CD4-positive, alpha-beta T cell treated with Interleukin-4 for 4 hours (primary cell): ENCODE results near the gene TTC3.

Source experiments
- DNase-seq: peaks from one replicate; pipeline ENCODE4 v3.0.0-alpha.2; 2020

The TTC3 gene

DNA sequence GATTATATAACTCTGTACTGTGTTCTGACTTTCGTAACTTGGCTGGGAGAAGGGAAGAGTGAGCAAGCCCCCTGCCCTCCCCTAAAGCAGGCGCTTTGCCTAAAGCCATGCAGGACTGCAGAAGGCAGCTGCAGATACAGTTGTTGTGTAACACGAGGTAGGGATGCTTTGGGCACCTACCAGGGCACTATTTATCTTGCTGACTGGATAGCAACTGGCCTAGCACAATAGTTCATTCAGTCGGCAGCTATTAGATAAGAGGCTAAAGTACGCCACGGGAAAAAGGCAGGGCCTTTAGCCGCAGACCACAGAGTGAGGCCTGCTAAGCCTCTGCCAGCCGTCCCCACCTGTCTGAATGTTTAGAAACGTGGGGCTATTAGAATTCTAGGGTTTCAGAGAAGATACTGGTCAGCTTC, 80.9 kb downstream of the TTC3 start:
- no peak for DNase-seq

DNA sequence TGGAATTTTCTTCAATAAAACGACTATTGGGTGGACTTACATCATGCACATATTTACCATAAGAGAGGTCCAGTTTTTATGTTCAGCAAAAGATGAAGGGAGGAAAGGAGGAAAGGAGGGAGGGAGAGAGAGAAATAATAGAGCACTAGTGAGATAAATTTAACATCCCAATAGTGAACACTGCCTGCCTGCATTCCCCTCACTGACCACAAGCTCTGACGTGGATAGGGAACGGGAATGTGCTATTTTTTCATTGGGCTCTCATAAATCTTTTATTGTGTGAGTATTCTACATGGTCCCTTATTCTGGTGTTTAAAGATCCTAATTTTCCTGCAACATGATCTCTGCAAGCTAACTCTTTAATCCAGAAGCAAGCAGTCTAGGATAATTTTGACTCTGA, 82.1 kb downstream of the TTC3 start:
- DNase-seq, result no peak

DNA sequence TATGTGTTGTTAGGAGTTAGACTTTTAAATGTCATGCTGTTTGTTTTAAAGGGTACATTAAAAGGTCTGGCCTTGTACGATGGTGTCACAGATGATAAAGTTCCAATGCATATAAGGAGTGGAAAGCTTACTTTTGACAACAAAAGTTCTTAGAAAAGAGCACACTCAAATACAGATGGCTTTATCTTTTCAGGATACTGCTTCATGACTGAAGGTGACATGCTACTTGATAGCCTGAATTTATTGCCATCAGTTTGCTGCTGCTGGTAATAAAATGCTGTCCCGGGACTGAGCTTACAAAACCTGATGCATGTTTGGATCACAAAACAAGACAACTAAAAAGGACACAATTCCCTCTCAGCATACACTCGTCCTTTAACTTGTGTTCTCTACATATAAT, 84.9 kb downstream of the TTC3 start:
- no peak for DNase-seq

DNA sequence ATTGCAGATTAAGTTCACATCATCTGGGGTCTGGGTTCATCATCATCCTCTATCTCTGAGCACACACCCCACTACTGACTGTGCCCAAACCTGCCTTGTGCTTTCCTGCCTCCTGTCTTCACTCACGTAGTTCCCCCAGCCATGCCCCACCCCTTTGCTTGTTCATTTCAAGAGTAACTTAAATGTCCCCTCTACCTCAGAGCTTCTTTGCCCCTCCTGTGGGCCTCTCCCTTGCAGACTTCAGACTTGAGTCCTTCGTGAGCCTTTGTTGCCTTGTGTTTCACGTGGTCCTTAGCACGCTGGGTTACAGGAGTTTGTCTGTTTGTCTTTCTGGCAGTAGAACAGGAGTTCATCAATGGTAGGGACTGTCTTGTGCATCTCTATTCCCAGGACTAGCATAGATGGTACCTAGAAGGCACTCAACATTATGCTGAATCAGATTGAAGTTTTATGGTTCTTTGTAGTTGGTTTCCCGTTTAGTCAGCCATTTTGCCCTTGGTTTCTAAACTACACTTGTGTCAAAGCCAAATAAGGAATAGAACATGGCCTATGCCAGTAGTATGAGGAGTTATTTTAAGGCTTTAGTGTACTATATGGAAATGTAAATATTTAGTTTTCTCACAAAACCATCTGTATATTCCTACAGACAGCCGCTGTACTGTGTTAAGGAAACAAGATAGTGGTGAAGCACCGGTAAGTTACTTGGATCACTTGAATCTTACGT, 86.2 kb downstream of the TTC3 start:
- DNase-seq, result no peak

DNA sequence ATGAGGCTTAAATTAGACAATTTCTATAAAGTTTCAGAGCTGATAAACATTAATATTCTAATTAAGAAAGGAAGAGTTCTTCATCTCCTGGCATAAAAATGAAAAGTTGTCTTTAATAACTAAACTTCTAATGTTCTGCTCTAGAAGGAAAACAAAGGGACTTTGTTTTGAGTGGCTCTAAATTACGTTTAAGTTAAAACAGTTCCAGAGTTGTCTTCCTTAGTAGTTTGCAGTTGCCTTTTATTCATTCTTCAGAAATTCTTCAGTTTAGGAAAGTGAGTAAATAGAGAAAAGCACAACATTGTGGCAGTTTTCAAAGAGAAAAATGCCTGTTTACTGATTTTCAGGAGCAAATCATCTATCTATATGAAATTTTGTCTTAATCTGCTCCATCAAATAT, 86.9 kb downstream of the TTC3 start:
- DNase-seq, result no peak

DNA sequence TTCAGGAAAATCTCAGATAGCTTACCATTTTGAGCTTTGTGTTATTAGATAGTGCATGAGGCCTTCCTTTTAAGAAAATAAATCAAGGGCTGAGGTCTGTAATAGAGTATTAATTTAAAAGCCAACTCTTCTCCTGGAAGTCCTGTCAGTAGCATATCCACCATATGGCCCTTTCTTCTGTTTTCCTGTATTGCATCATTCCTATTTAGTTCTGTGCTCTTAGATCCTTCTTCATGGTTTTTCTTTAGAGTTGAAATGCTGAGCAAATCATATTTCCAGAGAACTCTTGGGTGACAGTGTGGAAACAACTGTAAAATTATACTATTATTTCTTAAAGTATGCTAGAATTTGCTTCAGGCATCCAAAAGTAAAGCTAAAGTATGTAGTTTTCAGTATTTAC, 91.7 kb downstream of the TTC3 start:
- no peak for DNase-seq

DNA sequence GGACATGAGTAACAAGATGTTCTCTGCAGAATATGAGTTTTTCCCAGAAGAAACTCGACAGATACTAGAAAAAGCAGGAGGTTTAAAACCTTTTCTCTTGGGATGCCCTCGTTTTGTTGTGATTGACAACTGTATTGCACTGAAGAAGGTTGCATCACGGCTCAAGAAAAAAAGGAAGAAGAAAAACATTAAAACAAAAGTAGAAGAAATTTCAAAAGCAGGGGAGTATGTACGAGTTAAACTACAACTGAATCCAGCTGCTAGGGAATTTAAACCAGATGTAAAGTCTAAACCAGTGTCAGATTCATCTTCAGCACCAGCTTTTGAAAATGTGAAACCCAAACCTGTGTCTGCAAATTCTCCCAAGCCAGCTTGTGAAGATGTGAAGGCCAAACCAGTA, 92.5 kb downstream of the TTC3 start:
- DNase-seq, result no peak

DNA sequence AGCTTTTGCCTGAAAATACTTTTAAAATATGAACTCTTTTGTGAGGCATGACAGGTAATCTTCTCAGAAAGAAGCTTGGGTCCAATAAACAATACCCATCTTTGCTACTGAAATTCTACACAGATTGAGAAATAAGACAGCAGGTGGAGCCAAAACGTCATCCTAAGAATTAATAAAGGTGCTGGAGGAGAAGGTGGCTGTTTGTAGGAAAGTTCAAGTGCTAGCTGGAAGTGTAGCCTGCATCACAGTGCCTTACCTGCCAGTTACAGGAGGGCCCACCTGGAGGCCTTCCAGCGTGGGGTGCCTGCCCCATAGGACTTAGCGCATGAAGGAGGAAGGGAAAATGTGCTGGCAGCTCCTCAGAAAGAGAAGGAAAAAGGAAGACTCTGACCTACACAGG, 93.7 kb downstream of the TTC3 start:
- no peak for DNase-seq

DNA sequence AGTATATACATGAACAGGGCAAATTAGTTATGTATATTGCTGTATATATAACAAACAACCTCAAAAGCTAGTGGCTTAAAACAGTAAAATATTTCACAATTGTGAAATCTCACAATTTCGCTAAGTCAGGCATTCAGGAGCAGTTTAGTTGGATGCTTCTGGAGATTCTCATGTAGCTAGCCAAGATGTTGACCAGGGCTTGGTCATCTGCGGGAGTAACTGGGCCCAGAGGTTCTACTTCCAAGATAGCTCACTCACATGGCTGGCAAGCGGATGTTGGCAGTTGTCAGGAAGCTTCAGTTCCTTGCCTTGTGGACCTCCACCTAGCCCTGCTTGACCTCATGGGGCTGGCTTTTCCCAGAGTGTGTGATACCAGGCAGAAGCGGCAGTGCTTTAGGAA, 95.6 kb downstream of the TTC3 start:
- no peak for DNase-seq

DNA sequence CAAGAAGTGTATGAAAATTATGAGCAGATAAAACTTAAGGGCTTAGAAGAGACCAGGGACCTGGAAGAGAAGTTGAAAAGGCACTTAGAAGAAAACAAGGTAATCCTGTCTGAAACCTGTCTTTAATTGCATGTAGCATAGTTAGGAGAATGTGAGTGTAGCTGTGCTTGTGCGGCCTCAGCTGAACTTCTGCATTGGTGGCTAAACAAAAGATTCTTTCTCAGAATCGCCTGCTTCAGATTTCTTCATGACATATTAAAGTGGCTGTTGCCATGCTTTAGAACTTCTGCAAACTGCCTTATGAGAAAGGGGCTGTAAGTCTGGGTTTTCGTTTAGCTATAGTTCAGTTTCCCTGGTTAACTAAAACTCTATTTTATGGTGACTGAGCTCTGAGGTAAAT, 99.6 kb downstream of the TTC3 start:
- no peak for DNase-seq

DNA sequence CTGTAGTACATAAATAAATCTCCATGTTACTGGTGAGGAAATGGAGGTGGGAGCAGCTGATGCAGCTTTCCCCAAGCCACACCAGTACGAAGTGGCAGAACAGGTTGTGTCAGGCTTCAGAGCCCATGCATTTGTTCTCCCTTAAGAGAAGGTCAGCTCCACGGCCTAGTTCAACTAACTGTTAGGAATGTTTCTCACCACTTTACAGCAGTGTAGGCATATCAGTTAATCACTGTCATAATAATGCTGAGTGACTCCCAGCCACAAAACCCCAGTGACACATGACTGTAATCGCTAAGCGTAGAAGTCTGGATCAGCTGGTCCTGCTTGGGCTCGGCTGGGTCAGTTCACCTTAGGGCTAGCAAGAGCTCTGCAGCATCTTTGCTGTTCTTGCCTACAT, 103.7 kb downstream of the TTC3 start:
- no peak for DNase-seq

DNA sequence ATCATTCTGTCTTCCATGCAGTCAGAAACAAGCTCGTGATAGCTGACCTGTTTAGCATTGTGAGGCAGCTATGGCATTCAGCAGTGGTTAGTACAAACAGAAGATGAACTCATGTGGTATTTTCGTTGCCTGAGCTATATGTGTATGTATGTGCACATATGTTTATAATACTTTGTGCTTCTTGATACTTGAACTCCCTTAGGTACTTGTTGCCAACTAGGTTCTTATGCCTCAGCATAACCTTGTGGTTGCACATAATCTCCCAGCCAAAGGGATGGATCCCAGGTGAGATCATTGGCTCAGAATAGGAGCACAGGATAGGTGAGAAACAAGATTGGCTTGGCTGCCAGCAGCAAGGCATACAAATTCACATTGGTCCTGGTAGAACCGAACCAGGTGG, 108.0 kb downstream of the TTC3 start:
- no peak for DNase-seq

DNA sequence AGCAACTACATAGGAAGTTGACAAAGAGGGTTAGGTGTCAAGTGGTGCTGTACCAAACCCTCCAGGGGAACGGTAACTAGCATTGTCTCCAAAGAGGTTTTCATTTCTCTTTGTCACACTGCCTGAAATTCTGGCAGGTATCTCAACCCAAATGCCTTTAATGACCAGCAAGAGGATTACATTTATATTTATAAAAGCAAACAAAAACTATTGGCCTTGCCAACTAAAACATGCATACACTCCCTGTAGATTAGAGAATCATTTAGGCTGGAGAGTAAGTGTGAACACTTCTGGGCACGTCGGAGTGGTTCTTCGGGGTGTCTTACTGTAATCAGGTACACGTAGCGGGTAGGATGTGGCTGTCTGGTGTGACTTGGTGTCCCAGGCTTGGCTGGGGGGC, 109.2 kb downstream of the TTC3 start:
- DNase-seq, result no peak

DNA sequence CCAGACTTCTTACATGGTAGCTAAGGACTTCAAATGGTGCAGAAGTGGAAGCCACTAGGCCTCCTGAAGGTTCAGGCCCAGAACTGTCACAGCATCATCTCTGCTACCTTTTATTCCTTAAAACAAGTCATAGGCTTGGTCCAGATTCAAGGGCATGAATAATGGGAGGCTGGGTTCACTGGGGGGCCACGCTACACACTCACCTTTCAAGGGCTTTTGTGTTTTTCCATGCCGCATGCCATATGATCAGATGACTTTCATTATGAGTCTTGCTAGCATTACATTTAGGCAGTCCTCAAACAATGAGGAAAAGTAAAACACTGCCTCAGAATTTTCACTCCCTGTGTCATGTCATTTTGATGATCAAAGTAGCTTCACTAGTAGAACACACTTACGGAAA, 110.7 kb downstream of the TTC3 start:
- no peak for DNase-seq

DNA sequence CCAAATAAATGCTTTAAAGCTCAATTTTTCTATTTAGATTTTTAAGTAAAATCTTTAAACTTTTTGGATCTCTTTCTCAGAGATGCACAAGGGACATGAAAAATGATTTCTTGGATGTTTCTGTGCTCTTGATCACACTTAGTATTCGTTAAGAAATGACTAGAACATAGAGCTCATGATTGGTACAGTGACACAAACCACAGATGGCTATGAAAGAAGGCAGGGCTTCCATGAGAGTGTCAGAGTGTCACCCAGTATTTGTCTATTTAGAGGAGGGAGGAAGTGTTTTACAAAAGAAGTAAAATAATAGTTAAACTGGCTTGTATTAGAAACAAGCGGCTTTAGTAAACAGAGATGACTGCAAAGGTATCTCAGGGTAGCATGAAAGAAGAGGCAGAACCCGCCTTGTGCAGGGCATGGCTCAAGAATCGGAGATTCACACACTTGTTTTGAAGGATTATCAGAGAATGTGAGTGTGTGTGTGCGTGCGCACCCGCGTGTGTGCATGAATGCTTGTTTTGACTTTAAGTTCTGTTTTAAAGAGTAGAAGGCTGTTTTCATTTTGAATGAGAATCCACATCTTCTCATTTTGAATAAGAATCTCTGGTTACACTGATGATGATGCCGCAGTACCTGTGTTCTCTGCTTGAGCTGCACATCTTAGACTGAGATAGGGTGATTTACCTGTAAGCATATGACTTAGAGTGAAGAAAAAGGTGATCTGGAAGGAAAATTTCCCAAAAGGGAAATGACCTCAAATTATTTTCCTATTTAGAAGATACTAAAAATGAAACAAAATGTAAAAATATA, 111.9 kb downstream of the TTC3 start:
- DNase-seq, result no peak

DNA sequence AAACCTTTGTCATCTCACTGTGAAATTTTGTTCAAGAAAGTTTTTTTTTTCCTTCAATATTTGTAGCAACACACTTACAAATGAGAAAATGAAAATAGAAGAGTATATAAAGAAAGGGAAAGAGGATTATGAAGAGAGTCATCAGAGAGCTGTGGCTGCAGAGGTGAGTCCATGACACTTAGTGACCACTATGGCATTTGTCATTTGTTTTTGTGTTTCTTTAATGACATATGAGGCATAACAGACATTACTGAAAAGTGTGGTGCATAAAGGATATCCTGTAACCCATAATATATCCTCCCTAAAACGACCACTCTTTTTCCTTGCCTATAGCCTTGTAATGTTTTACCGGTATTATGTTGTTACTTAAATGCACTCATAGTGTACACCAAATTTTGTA, 113.9 kb downstream of the TTC3 start:
- no peak for DNase-seq

DNA sequence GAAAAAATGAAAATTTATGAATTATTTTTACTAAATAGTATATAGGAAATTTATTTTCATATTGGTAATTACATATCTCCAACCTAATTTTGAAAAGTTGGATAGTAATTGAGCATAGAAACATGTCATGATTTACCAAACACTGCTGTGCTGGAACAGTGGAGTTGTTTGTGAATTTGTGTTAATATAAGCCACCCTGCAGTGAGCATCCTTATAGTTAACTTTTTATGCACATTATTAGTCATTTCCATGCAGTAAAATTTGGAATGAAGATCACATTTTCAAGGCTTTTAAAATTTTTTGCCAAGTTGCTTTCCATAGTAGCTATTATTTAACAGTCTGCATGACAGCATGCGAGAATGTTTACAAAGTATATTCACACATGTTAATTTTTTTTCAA, 115.8 kb downstream of the TTC3 start:
- no peak for DNase-seq

DNA sequence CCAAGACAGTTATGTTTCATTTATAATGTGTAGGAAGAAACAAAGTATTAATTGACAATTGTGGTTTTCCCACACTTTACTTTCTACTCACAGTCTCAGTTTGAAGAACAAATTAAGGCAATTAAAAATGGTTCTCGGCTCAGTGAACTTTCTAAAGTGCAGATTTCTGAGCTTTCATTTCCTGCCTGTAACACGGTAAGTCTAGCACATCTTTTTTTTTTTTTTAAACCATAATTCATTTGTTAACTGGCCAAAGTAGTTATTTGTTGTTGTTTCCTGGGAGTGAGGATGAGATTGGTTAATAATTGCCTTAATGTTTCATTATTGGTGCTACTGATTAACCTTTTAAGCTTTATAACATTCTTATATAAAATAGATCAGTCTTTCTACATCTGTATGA, 119.0 kb downstream of the TTC3 start:
- DNase-seq, result no peak

DNA sequence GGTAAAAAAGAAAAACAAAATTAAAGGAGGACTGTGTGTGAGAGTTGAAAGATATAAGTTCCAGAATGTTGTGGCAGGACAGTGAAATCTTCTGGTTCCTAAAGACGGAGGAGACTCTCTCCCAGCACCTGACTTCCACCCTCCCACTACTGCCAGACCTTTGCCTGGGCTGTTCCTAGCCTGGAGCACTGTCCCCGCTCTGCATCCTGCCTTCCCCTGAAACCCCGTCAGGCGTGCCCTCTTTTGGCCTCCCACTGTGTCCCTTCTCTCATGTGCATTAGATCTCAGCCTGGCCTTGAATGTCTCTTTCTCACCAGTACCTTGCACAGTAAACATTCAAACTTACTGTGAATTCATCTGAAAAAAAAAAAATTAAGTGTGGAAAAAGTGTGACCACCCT, 120.0 kb downstream of the TTC3 start:
- DNase-seq, result no peak

DNA sequence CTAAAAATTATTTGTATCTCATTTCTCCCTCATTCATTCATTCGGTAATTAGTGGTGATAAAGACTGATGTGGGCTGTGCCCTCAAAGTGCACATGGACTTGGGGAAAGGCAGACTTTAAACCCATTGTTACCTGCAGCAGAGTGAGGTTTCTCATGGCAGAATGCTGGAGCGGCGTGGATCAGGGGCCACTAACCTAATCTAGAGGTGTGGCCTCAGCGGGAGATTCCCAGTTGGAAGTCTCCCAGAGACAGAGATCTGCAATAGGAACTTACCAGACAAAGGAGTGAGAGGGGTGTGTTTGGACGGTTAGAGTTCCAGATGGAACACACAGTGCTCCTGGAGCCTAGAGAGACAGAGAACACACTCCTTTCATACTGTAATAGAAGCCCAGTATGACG, 120.6 kb downstream of the TTC3 start:
- DNase-seq, result no peak

DNA sequence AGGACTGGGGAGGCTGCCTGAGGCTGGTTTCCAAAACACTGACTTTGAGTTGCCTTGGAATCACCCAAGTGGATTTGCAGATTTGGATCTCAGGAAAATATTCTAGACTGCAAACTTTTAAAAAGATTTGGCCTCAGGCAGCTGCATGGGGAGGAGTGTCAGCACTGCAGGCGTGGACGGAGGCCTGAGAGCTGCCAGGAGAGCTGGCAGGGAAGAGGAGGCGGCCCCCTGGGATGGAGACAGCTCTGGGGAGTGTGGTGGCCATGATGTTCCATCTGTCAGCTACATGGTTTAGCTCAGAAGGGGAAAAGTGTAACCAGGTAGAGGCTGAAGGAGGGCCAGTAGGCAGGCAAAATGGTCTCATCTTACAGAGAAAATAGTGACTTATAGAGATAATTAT, 122.0 kb downstream of the TTC3 start:
- no peak for DNase-seq

DNA sequence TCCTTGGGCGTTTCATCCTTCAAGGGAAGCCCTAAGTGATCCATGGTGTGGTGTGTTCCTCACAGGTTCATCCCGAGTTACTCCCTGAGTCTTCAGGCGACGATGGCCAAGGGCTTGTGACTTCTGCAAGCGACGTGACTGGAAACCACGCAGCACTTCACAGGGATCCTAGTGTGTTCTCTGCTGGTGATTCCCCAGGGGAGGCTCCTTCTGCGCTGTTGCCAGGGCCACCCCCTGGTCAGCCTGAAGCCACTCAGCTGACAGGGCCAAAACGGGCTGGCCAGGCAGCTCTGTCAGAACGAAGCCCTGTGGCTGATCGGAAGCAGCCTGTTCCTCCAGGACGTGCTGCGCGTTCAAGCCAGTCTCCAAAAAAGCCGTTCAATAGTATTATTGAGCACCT, 122.6 kb downstream of the TTC3 start:
- DNase-seq, result no peak

DNA sequence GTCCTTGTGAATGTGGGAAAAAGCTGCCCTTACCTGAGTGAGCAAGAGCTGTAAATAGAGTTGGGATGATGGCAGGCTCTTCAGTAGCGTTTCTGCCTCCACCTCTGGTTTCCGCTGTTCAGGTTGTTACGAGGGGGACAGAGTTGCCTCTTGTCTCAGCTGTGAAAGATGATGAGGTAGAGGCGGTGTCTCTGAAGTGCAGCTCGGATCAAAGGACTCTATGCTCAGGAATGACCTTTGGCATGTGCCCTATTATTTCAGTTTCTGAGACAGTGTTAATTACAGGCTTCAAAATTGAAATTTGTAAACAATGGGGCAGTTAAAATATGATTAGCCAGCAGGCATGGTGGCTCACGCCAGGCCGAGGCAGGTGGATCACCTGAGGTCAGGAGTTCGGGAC, 123.8 kb downstream of the TTC3 start:
- DNase-seq, result no peak

DNA sequence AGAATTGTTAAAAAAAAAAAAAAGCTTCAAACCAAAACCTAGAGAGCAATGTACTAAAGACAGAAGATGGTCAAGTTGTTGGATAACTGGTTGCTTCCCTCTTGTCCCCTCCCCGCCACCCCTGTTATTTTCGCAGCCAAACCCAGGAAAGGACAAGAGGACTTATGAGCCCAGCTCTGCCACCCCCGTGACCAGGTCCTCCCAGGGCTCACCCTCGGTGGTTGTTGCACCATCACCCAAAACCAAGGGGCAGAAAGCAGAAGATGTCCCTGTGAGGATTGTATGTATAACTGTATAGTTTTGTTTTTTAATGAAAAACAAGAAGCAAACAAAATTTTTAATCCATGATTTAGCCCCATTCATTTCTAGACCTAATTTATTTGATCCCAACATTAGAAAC, 124.7 kb downstream of the TTC3 start:
- no peak for DNase-seq
